ENCODE results near the gene PSMA7. TPM values are rescaled to one million over a fixed set of nuclear protein-coding genes. Genes with fewer than 3 reads are reported as not detected.
"Not testable (repeated sequence)": the region's sequence is repeated elsewhere in the genome, so short reads cannot be mapped to it uniquely, and the experiment has no call there.

PSMA7 gene
- total RNA-seq, 2 donors from 2014 or later, result 144 to 158 TPM

- H3K4me1 Mint-ChIP-seq, result peaks cover 19% of the 10 kb centered on the region
- no peaks in the 10 kb centered on the region for H3K9me3 ChIP-seq (ENCODE audit: control insufficient read depth, low read length, poor library complexity, severe bottlenecking)
- H3K4me3 Mint-ChIP-seq, result no peak overlapping the region
Observed at GRCh38 chr20:62116558-62117361, 26.4 kb downstream of the PSMA7 start.

GRCh38 chr20:62115800-62116407 lies 27.3 kb downstream of the PSMA7 start:
- not testable (repeated sequence) for ATAC-seq; H3K36me3 Mint-ChIP-seq (ENCODE audit: low read depth); H3K4me3 Mint-ChIP-seq; H3K27ac Mint-ChIP-seq; H3K9me3 ChIP-seq (ENCODE audit: control insufficient read depth, low read length, poor library complexity, severe bottlenecking); H3K27me3 Mint-ChIP-seq; DNase-seq
- H3K4me1 Mint-ChIP-seq, result peaks cover 16% of the 10 kb centered on the region

More at GRCh38 chr20:62116558-62117361, 26.4 kb downstream of the PSMA7 start:
- peak overlapping the region; percentile 79 for H3K27ac Mint-ChIP-seq
- H3K27me3 Mint-ChIP-seq, result no peaks in the 10 kb centered on the region
- no peak for ATAC-seq
- H3K36me3 Mint-ChIP-seq (ENCODE audit: low read depth), result no peaks in the 10 kb centered on the region
- no peak for DNase-seq

- Mint-ChIP-seq H3K4me1 (peaks cover 9% of the 10 kb centered on the region), H3K27ac (peak overlapping the region; percentile 21), H3K36me3 (ENCODE audit: low read depth) (peaks cover 2% of the 10 kb centered on the region), H3K4me3 (no peak overlapping the region), H3K27me3 (no peaks in the 10 kb centered on the region)
- ATAC-seq (no peak), DNase-seq (no peak)
- peaks cover 5% of the 10 kb centered on the region for H3K9me3 ChIP-seq (ENCODE audit: control insufficient read depth, low read length, poor library complexity, severe bottlenecking)
Observed at GRCh38 chr20:62114894-62115293, 28.3 kb downstream of the PSMA7 start.

- Mint-ChIP-seq H3K27ac (no peak overlapping the region), H3K36me3 (ENCODE audit: low read depth) (peaks cover 2% of the 10 kb centered on the region), H3K27me3 (no peaks in the 10 kb centered on the region), H3K4me3 (no peak overlapping the region), H3K4me1 (peaks cover 3% of the 10 kb centered on the region)
- ATAC-seq (no peak), DNase-seq (no peak)
- peaks cover 5% of the 10 kb centered on the region for H3K9me3 ChIP-seq (ENCODE audit: control insufficient read depth, low read length, poor library complexity, severe bottlenecking)
Observed at GRCh38 chr20:62112368-62112767, 30.8 kb downstream of the PSMA7 start.

GRCh38 chr20:62111148-62111547 lies 32.0 kb downstream of the PSMA7 start:
- DNase-seq (no peak), ATAC-seq (no peak)
- Mint-ChIP-seq H3K4me1 (no peaks in the 10 kb centered on the region), H3K36me3 (ENCODE audit: low read depth) (peaks cover 5% of the 10 kb centered on the region), H3K27ac (no peak overlapping the region), H3K4me3 (no peak overlapping the region), H3K27me3 (no peaks in the 10 kb centered on the region)
- peaks cover 5% of the 10 kb centered on the region for H3K9me3 ChIP-seq (ENCODE audit: control insufficient read depth, low read length, poor library complexity, severe bottlenecking)

- Mint-ChIP-seq H3K4me3 (no peak overlapping the region), H3K36me3 (ENCODE audit: low read depth) (peaks cover 8% of the 10 kb centered on the region), H3K27me3 (no peaks in the 10 kb centered on the region), H3K27ac (no peak overlapping the region), H3K4me1 (no peaks in the 10 kb centered on the region)
- ATAC-seq (no peak), DNase-seq (no peak)
- peaks cover 5% of the 10 kb centered on the region for H3K9me3 ChIP-seq (ENCODE audit: control insufficient read depth, low read length, poor library complexity, severe bottlenecking)
Observed at GRCh38 chr20:62105592-62105991, 37.6 kb downstream of the PSMA7 start.

GRCh38 chr20:62104791-62105345 lies 38.3 kb downstream of the PSMA7 start:
- no peaks in the 10 kb centered on the region for H3K9me3 ChIP-seq (ENCODE audit: control insufficient read depth, low read length, poor library complexity, severe bottlenecking)
- H3K27ac Mint-ChIP-seq, result no peak overlapping the region
- no peak overlapping the region for H3K4me3 Mint-ChIP-seq
- ATAC-seq (no peak), DNase-seq (no peak)
- peaks cover 8% of the 10 kb centered on the region for H3K36me3 Mint-ChIP-seq (ENCODE audit: low read depth)
- H3K27me3 Mint-ChIP-seq, result no peaks in the 10 kb centered on the region
- no peaks in the 10 kb centered on the region for H3K4me1 Mint-ChIP-seq

- ATAC-seq, result no peak
- no peak for DNase-seq
- Mint-ChIP-seq H3K4me3 (no peak overlapping the region), H3K4me1 (no peaks in the 10 kb centered on the region), H3K27ac (no peak overlapping the region), H3K36me3 (ENCODE audit: low read depth) (peaks cover 8% of the 10 kb centered on the region), H3K27me3 (no peaks in the 10 kb centered on the region)
- no peaks in the 10 kb centered on the region for H3K9me3 ChIP-seq (ENCODE audit: control insufficient read depth, low read length, poor library complexity, severe bottlenecking)
Observed at GRCh38 chr20:62104234-62104789, 38.9 kb downstream of the PSMA7 start.

GRCh38 chr20:62103508-62104233 lies 39.5 kb downstream of the PSMA7 start:
- H3K9me3 ChIP-seq (ENCODE audit: control insufficient read depth, low read length, poor library complexity, severe bottlenecking), result no peaks in the 10 kb centered on the region
- Mint-ChIP-seq H3K27ac (no peak overlapping the region), H3K4me3 (no peak overlapping the region), H3K27me3 (no peaks in the 10 kb centered on the region), H3K36me3 (ENCODE audit: low read depth) (peaks cover 8% of the 10 kb centered on the region), H3K4me1 (no peaks in the 10 kb centered on the region)
- DNase-seq (no peak), ATAC-seq (no peak)

GRCh38 chr20:62101078-62101477 lies 42.1 kb downstream of the PSMA7 start:
- no peaks in the 10 kb centered on the region for H3K27me3 Mint-ChIP-seq
- H3K27ac Mint-ChIP-seq, result no peak overlapping the region
- DNase-seq (no peak), ATAC-seq (no peak)
- no peaks in the 10 kb centered on the region for H3K9me3 ChIP-seq (ENCODE audit: control insufficient read depth, low read length, poor library complexity, severe bottlenecking)
- no peak overlapping the region for H3K4me3 Mint-ChIP-seq
- H3K36me3 Mint-ChIP-seq (ENCODE audit: low read depth), result peaks cover 4% of the 10 kb centered on the region
- no peaks in the 10 kb centered on the region for H3K4me1 Mint-ChIP-seq

GRCh38 chr20:62097881-62098407 lies 45.2 kb downstream of the PSMA7 start:
- Mint-ChIP-seq H3K27me3 (no peaks in the 10 kb centered on the region), H3K27ac (no peak overlapping the region), H3K4me1 (no peaks in the 10 kb centered on the region), H3K4me3 (no peak overlapping the region), H3K36me3 (ENCODE audit: low read depth) (no peaks in the 10 kb centered on the region)
- H3K9me3 ChIP-seq (ENCODE audit: control insufficient read depth, low read length, poor library complexity, severe bottlenecking), result no peaks in the 10 kb centered on the region
- no peak for ATAC-seq
- no peak for DNase-seq

GRCh38 chr20:62096421-62097380 lies 46.5 kb downstream of the PSMA7 start:
- ATAC-seq (no peak), DNase-seq (no peak)
- no peaks in the 10 kb centered on the region for H3K4me1 Mint-ChIP-seq
- no peak overlapping the region for H3K27ac Mint-ChIP-seq
- no peaks in the 10 kb centered on the region for H3K9me3 ChIP-seq (ENCODE audit: control insufficient read depth, low read length, poor library complexity, severe bottlenecking)
- H3K36me3 Mint-ChIP-seq (ENCODE audit: low read depth), result no peaks in the 10 kb centered on the region
- H3K4me3 Mint-ChIP-seq, result no peak overlapping the region
- no peaks in the 10 kb centered on the region for H3K27me3 Mint-ChIP-seq

All from T-helper 17 cell (primary cell).